Measurements from ENCODE around the gene GULP1. TPM values are rescaled to one million over a fixed set of nuclear protein-coding genes. Genes with fewer than 3 reads are reported as not detected.

Gene GULP1
- total RNA-seq, 4 donors from 2014 or later, result 13.4 to 20.0 (median 17.3) TPM

DNA sequence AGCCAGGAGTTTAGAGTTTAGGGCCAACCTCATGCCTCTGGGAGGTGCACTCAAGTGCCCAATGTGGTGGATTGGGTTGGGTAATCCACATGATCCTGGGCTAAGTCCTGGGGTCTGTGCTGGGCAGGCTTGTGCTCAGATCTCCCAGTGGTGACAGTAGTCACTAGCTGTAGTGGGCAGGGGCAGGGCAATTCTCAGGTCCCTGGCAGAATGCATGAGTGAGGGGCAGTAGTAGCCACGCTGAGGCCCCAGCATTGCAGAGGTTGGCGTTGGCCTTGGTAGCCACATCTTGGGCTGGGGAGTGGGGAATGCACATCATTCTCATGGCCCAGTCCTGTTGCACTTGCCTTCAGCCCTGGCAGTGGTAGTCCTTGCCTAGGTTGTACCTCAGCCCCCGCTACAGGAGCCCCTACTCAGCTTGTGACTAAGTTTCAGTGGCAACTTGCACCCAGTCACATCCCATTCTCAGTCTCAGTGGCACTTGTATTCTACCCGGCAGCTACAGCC, 269.9 kb downstream of the GULP1 start:
- 94 to 95% methylated on average over 4 of the region's 4 CpGs for WGBS, 2 donors
- TF ChIP-seq, protein P1, sequence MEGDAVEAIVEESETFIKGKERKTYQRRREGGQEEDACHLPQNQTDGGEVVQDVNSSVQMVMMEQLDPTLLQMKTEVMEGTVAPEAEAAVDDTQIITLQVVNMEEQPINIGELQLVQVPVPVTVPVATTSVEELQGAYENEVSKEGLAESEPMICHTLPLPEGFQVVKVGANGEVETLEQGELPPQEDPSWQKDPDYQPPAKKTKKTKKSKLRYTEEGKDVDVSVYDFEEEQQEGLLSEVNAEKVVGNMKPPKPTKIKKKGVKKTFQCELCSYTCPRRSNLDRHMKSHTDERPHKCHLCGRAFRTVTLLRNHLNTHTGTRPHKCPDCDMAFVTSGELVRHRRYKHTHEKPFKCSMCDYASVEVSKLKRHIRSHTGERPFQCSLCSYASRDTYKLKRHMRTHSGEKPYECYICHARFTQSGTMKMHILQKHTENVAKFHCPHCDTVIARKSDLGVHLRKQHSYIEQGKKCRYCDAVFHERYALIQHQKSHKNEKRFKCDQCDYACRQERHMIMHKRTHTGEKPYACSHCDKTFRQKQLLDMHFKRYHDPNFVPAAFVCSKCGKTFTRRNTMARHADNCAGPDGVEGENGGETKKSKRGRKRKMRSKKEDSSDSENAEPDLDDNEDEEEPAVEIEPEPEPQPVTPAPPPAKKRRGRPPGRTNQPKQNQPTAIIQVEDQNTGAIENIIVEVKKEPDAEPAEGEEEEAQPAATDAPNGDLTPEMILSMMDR (IDR thresholded peaks at IDR 0.05), result no peak
- TF ChIP-seq POLR2A (IDR thresholded peaks at IDR 0.05), result no peak

DNA sequence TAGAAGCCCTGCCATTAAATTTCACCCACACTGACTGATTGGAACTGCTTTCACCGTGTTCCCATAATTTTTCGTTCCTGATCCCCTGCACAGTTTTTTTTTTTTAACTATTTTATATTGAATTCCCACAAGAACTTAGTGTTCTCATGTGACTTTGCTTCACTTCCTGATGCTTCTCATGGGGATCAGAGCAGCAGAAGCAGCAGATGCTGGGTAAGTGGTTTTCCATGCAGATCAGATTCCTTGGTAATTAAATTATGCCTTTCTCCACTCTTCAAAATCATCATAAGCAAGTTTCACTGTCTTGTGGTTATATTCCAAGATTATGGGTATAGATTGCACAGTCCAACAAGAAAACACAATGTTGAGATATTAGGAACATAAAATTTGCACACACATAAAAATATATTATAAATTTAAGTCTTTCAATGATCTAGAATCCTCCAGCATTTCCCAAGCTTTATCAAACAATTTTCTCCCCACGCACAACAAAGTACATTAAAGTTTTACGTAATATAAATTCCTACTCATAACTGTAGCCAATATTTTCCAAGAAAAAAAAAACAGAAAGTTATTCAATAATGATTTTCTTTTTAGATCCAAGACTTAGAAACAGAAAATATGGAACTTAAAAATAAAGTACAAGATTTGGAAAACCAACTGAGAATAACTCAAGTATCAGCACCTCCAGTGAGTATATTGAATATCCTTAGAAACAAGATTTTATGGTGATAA, 277.9 kb downstream of the GULP1 start:
- H3K4me3 ChIP-seq (ENCODE audit: low read depth, poor library complexity, severe bottlenecking), result no peak overlapping the region
- no peak for DNase-seq (ENCODE audit: low spot score in 2 of 2)
- TF ChIP-seq, protein P1 (IDR thresholded peaks at IDR 0.05), result no peak
- TF ChIP-seq POLR2A (IDR thresholded peaks at IDR 0.05), result no peak
- intact Hi-C loops (cut with DNase I; ENCODE audit: low total_unique reads), result no loop called here
- WGBS, 2 donors, result 70 to 74% methylated on average over 4 of the region's 4 CpGs

More for the DNA sequence above, 269.9 kb downstream of the GULP1 start:
- intact Hi-C loops (cut with DNase I; ENCODE audit: low total_unique reads), result no loop called here
- H3K4me3 ChIP-seq (ENCODE audit: low read depth, poor library complexity, severe bottlenecking), result no peak overlapping the region
- no peak for DNase-seq (ENCODE audit: low spot score in 2 of 2)

DNA sequence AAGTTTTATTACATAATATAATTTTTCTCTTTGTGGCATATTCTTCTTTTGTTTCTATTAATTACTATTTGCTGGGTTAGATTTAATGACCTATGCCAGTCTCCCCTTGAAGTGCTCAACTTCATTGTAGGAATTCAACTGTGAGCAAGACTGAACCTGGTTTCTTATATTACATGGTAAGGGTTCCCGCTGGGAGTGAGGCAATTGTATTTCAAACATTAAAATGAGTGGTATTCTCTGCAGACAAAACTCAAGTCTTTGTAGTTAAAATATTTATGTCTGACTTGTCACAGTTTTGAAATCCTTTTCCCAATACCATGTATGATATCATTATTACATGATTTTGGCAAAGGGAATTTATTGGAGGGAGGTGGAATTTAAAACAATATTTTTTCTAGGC, 278.7 kb downstream of the GULP1 start:
- no peak for DNase-seq (ENCODE audit: low spot score in 2 of 2)
- TF ChIP-seq, protein P1 (IDR thresholded peaks at IDR 0.05), result no peak
- TF ChIP-seq POLR2A (IDR thresholded peaks at IDR 0.05), result no peak
- H3K4me3 ChIP-seq (ENCODE audit: low read depth, poor library complexity, severe bottlenecking), result no peak overlapping the region
- WGBS, 2 donors, result 92 to 95% methylated on average over 1 of the region's 1 CpG
- intact Hi-C loops (cut with DNase I; ENCODE audit: low total_unique reads), result no loop called here

DNA sequence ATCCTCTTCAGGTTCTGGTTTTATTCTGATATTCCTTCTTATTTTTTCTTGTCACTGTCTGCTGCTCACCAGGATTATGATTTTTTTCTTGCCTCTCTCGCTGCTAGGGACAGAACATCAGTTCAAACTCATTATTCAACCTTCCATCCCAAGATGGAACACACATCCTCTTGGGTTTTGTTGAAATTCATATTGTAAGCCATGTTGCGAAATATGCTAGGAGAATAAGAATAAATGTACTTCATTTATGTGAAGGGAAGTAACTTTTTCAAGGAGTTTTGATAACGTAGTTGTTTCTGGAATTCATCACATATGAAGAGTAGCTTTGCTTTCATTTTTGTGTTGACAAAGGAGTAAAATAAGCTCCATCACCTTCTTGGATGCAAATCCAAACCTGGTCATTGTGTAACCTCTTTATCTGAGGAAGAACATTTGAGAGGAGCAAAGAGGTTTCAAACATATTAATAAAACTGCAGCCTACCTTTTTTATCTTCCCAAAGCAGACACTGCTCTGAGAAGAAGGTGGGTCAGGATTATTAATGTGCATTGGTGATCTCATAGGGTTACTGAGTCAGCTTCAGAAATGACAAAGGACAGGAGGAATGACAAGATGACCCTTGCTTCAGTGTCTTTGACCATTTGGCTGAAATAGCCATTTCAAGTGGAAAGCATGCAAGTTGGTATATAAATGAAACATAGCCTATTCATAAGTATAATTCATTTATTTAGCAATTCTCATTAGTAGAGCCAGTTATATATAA, 280.0 kb downstream of the GULP1 start:
- no peak overlapping the region for H3K4me3 ChIP-seq (ENCODE audit: low read depth, poor library complexity, severe bottlenecking)
- WGBS, 2 donors, result 88 to 91% methylated on average over 3 of the region's 3 CpGs
- intact Hi-C loops (cut with DNase I; ENCODE audit: low total_unique reads), result no loop called here
- DNase-seq (ENCODE audit: low spot score in 2 of 2), result no peak
- TF ChIP-seq, protein P1 (IDR thresholded peaks at IDR 0.05), result no peak
- TF ChIP-seq POLR2A (IDR thresholded peaks at IDR 0.05), result no peak

DNA sequence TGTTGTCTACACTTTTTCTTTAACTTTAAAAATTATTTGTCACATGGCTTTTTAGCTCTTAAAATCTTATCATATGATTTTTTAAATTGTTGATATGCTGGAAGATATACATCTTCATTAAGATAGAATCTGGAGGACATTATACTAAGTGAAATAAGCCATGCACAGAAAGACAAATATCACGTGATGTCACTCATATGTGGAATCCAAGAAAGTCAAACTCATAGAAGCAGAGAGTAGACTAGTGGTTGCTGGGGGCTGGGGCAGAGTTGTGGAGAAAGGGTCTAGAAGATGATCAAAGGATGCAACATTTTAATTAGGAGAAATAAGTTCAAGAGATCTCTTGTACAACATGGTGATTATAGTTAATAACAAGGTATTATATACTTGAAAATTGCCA, 280.9 kb downstream of the GULP1 start:
- intact Hi-C loops (cut with DNase I; ENCODE audit: low total_unique reads), result no loop called here
- 88 to 92% methylated on average over 1 of the region's 1 CpG for WGBS, 2 donors
- DNase-seq (ENCODE audit: low spot score in 2 of 2), result no peak
- H3K4me3 ChIP-seq (ENCODE audit: low read depth, poor library complexity, severe bottlenecking), result no peak overlapping the region
- no peak for TF ChIP-seq POLR2A (IDR thresholded peaks at IDR 0.05)
- TF ChIP-seq, protein P1 (IDR thresholded peaks at IDR 0.05), result no peak
